ENCODE data around the gene SGCA. TPM values are rescaled to one million over a fixed set of nuclear protein-coding genes. Genes with fewer than 3 reads are reported as not detected.

The SGCA gene
- total and polyA plus RNA-seq, 9 of the 15 experiments (the other 6 are each of a cell fraction or from before 2014, with no cell fraction given), result not detected

- TF ChIP-seq CREB5 (CRISPR knock-in tag; IDR thresholded peaks at IDR 0.05), result no peak
- no peak for TF ChIP-seq ZNF384 (IDR thresholded peaks at IDR 0.05; ENCODE audit: low read depth, low read length)
- no peak for TF ChIP-seq BDP1 (IDR thresholded peaks at IDR 0.05; ENCODE audit: insufficient read depth, insufficient read length)
- TF ChIP-seq CXXC5 (CRISPR knock-in tag; IDR thresholded peaks at IDR 0.05), result no peak
- TF ChIP-seq ARID4B (CRISPR knock-in tag; IDR thresholded peaks at IDR 0.05), result no peak
- TF ChIP-seq MIER1 (IDR thresholded peaks at IDR 0.05; ENCODE audit: low read depth), result no peak
- no peak for TF ChIP-seq CUX1 (CRISPR knock-in tag; IDR thresholded peaks at IDR 0.05)
- TF ChIP-seq IFI16 (CRISPR knock-in tag; IDR thresholded peaks at IDR 0.05), result no peak
- no peak for TF ChIP-seq NEUROD1 (IDR thresholded peaks at IDR 0.05; ENCODE audit: borderline replicate concordance, low read depth, low read length, partially characterized antibody)
Measured at GRCh38 chr17:50122945-50123344, 42.9 kb upstream of the SGCA start (continued).
